GM19351 (cell line): ENCODE measurements around the gene RIMOC1.

Source experiments
- ATAC-seq: cut with Tn5 transposase; IDR thresholded peaks from one replicate; pipeline ENCODE4 v1.9.1; 2021; ENCODE audit warnings: mild to moderate bottlenecking, moderate library complexity; ENCODE audit not compliant: unreplicated experiment

Gene RIMOC1, protein sequence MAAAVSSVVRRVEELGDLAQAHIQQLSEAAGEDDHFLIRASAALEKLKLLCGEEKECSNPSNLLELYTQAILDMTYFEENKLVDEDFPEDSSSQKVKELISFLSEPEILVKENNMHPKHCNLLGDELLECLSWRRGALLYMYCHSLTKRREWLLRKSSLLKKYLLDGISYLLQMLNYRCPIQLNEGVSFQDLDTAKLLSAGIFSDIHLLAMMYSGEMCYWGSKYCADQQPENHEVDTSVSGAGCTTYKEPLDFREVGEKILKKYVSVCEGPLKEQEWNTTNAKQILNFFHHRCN

GRCh38 chr5:41903892-41904799 lies at the start of gene RIMOC1:
Gene RIMOC1 (plus strand): TSS chr5:41904344. CDS start chr5:41904368, 24 bp downstream.
- ATAC-seq, result peak; percentile 97

- peak; percentile 94 for ATAC-seq
Measured at GRCh38 chr5:41856644-41857491, 47.3 kb upstream of the RIMOC1 start.

DNA sequence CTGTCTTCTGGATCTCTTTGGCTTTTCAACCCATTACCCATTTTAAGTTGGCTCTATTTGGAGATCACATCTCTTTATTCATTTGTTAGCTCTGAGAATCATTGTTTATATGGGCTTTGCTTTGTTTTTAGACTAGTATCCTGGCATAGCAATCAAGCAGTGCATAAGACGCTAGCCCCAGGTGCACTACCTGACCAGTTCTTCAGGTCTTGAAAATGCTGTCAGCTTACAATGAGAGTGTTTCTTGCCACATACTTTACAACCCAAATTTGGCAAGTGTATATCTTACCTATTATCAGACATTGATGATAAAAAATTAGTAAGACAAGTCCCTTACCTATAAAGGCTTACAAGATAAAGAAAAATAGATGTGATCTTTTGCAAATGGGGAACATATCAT lies 46.2 kb upstream of the RIMOC1 start:
- ATAC-seq, result no peak

GRCh38 chr5:41858890-41859289 lies 45.3 kb upstream of the RIMOC1 start:
- no peak for ATAC-seq

GRCh38 chr5:41863871-41864486 lies 40.2 kb upstream of the RIMOC1 start:
- peak; percentile 69 for ATAC-seq

DNA sequence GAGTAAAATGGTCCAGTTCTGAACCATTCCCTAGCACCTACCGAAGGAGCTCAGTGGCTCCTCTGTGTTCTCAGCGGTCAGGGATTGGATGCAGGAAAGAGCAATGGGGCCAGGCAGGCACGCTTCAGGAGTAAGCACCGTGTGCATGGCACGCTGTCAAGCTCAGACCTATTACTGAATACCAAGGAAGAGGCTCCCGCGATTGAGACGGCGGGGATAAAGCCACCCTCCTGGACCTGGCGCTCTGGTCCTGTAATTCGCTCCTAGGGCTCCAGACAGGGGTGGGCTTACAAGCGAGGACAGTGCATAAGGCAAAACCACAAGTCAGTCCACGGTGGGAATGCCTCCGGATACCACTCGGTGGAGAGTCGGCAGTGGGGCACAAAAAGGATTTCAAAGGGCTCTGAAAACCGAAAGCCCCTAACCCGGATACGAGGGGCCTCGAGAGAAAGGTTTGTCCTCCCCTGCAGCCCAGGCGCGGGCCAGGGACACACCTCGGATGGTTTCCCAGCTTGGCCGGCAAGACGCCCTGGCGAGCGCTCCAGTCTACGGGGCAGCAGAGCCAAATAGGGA lies 34.9 kb upstream of the RIMOC1 start:
- no peak for ATAC-seq

DNA sequence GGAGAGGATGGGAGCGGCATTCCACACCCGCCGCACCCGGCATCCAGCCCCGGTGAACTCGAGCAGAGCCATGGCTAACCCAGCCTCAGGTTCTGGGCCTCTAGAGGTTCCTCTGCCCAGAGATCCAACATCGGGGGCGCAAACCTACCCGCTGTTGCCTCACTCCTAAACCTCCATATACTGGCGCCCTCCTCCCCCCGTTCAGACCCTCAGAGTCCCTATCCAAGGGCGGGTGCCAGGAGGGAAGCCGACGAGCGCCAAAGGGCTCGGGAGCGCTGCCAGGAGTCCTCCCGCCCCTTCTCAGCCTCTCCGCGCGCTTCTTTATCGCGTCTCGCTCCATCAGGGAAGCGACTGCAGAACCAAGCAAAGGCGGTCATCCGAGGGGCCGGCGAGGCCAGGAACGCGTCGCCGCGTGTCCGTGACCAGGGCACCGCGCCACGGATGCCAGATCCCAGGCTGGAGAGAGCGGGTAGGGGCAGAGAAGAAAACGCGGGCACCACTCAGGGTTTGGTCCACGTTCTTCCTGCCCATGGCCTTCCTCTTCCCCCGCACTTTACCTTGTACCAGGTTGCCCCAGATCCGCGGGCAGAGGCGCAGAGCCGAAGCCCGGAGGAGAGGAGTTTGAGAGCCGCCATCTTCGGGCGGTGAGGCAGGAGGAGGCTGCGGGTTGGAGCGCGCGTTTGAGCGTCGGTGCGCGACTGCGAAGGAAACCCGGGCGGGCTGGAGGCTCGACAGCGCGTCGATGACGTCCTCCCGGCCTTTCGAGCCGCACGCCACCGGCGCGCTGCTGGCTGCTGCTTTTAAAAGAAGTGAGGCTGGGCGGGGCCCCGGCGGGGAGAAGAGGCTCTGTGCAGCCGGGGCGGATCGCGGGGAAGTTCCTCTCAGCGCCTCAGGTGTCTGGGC lies 34.2 kb upstream of the RIMOC1 start, which contains the start of gene OXCT1:
Gene OXCT1, minus strand, starts transcription at position 702 of the 903 bp plus-strand sequence. Its CDS starts 67 bp downstream, at position 635.
- ATAC-seq, result peak; percentile 91

DNA sequence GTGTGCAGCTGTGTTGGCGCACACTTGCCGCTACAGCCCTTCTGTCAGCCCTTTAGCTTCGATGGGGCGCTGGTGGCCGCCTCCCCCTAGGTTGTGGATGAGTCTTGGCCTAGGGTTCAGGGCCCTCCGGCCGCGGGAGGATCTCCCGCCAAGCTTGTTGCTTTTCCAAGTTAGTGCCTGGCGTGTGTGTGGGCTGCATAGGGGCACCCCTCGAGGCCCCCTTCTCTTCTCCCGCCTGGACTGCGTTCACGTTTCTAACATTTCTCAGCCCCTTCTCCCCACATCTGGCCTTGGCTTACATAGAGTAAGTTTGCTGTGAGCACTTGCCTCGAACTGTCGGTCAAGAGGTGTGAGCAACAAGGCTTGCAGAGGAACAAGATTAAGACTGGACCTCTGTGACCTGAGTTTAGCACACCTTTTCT lies 33.5 kb upstream of the RIMOC1 start:
- ATAC-seq, result no peak

DNA sequence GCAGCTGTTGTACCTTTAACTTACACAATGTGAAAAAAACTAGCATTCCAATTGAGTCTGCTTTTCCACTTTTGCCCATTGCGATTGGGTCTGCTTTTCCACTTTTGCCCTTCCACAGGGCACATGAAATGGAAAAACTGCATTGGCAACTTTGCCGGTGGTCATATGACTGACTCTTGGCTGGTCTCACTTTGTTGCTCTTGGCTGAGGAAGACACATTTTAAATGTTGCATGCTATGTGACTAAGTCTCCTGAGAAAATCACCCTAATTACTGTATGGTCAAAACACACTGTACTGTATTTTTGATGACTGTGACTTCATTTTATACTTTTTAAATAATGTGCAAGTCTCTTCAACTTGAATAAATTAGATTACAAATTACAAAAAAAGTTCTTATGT lies 32.3 kb upstream of the RIMOC1 start:
- ATAC-seq, result no peak

DNA sequence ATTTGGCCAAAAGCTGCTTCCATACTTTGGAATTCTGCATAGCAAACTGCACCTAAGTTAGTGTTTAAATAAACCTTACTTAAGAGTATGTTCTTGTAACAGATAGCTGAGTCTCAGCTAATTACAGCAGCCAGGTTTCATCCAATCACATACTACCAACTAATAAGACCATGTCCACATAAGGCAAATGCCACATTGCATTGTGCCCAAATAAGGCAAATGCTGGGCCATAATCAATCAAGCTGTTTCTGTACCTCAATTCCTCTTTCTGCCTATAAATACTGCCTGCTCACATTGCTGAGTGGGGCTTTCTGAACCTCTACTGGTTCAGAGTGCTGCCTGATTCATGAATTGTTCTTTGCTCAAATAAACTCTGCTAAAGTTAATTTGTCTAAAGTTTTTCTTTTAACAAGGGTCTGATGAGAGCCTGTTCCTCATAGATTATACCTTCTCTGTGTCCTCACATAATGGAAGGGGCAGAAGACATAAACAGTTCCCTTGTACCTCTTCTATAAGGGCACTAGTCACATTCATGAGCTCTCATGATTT lies 29.6 kb upstream of the RIMOC1 start:
- no peak for ATAC-seq

GRCh38 chr5:41875121-41875520 lies 29.0 kb upstream of the RIMOC1 start:
- ATAC-seq, result no peak

GRCh38 chr5:41876678-41877077 lies 27.5 kb upstream of the RIMOC1 start:
- ATAC-seq, result no peak

DNA sequence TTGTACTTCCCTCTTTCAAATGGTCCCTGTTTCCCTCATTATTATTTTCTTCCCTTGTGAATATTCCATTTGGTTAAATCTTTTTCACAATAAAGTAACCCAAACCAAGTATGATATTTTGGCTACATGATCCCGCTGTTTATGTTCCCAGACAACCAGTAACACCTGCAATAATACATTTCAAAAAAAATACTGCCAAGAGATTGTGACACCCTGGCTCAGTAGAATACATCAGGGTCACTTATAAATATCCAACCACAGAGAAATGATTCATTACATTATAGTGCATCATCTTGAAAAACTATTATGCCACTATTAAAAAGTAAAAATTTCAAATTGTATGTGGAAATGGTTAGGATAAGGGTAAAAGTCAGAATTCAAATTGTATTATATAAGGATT lies 26.7 kb upstream of the RIMOC1 start:
- ATAC-seq, result no peak

- peak; percentile 37 for ATAC-seq
Measured at GRCh38 chr5:41878173-41878572, 26.0 kb upstream of the RIMOC1 start.

- no peak for ATAC-seq
Measured at GRCh38 chr5:41878643-41879478, 25.3 kb upstream of the RIMOC1 start.

- no peak for ATAC-seq
Measured at GRCh38 chr5:41882765-41883164, 21.4 kb upstream of the RIMOC1 start.

DNA sequence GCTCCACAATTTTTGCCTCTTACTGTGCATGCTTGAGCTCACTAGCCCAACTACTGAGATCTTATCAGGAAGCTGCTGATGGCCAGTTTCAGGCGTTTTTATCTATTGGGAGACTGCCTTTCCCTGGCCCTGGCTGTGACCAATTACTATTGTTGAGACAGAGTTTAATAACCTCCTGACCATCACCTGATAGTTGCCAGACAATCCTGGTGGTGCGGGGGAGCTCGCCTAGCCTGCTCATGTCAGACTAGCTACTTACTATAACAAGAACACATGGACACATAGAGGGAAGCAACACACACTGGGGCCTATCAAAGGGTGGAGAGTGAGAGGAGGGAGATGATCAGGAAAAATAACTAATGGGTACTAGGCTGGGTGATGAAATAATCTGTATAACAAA lies 20.9 kb upstream of the RIMOC1 start:
- no peak for ATAC-seq

GRCh38 chr5:41883936-41884335 lies 20.2 kb upstream of the RIMOC1 start:
- ATAC-seq, result no peak
